ENCODE data around the gene ACTL8.

- TF ChIP-seq CTCF (conservative IDR thresholded peaks at IDR 0.05; ENCODE audit: low read depth, low read length) (no peak), USF2 (IDR thresholded peaks at IDR 0.05; ENCODE audit: low read depth, low read length) (no peak), CEBPB (IDR thresholded peaks at IDR 0.05; ENCODE audit: low read depth, low read length) (no peak), RCOR1 (IDR thresholded peaks at IDR 0.05; ENCODE audit: insufficient replicate concordance, low read length) (no peak), RFX5 (IDR thresholded peaks at IDR 0.05; ENCODE audit: low read depth, low read length) (no peak), FOS (IDR thresholded peaks at IDR 0.05; ENCODE audit: low read depth, low read length) (no peak), POLR2A (IDR thresholded peaks at IDR 0.05; ENCODE audit: low read depth, low read length) (no peak)
These were observed 90.5 kb downstream of the ACTL8 start for GRCh38 chr1:17845583-17845982.

Data from IMR-90 (cell line).